22Rv1 (cell line): ENCODE results near the gene TENM4.

Experiments
- CTCF ChIP-seq: fragments of 450-650 bp; IDR thresholded peaks from 2 replicates; pipeline ENCODE4 v1.5.1; 2017; ENCODE audit warnings: mild to moderate bottlenecking
- ZFX ChIP-seq: fragments of 450-650 bp; IDR thresholded peaks from 2 replicates; pipeline ENCODE4 v1.6.1; 2017; ENCODE audit warnings: antibody characterized with exemption, borderline replicate concordance

- TF ChIP-seq CTCF (no peak), ZFX (no peak)
These were observed 488.7 kb downstream of the TENM4 start for GRCh38 chr11:78952175-78952574.
